ENCODE measurements around the gene PALM. TPM values are rescaled to one million over a fixed set of nuclear protein-coding genes. Genes with fewer than 3 reads are reported as not detected.
A peak's percentile ranks its signal among the peaks of the same experiment; 100 is the strongest.

PALM gene
- total and polyA plus RNA-seq, 9 of the 15 experiments (the other 6 are each of a cell fraction or from before 2014, with no cell fraction given) = 0.04 to 6.6 (median 1.7) TPM

- no peak for TF ChIP-seq GTF3C2 (IDR thresholded peaks at IDR 0.05; ENCODE audit: borderline replicate concordance, extremely low read depth, insufficient read length)
- no peak for TF ChIP-seq CCNT2 (IDR thresholded peaks at IDR 0.05; ENCODE audit: borderline replicate concordance, extremely low read depth, insufficient read length, low read depth, low read length)
- no peak for TF ChIP-seq MCM3 (IDR thresholded peaks at IDR 0.05)
- no peak for TF ChIP-seq ZBTB17 (CRISPR knock-in tag; IDR thresholded peaks at IDR 0.05)
- no peak for TF ChIP-seq CUX1 (CRISPR knock-in tag; IDR thresholded peaks at IDR 0.05)
- TF ChIP-seq FOXP4 (CRISPR knock-in tag; IDR thresholded peaks at IDR 0.05; ENCODE audit: borderline replicate concordance) = no peak
- peak; percentile 29; the same call in 1 of the 2 replicates for TF ChIP-seq CBX1 (IDR thresholded peaks at IDR 0.05; ENCODE audit: low read depth)
- 0 out of 2 replicates have a peak, but pooled peaks have one; percentile 8 for TF ChIP-seq HNRNPL (IDR thresholded peaks at IDR 0.05; ENCODE audit: low read depth, low read length)
- TF ChIP-seq NONO (IDR thresholded peaks at IDR 0.05; ENCODE audit: low read depth in 2 of 2, low read length in 1 of 2) = peak in 1 of 2 experiments; percentile 86; a peak in 1 of 4 replicates
- TF ChIP-seq ZNF134 (CRISPR knock-in tag; conservative IDR thresholded peaks at IDR 0.05) = no peak
- TF ChIP-seq TGIF2 (CRISPR knock-in tag; IDR thresholded peaks at IDR 0.05) = peak; percentile 89
- no peak for TF ChIP-seq SNIP1 (IDR thresholded peaks at IDR 0.05; ENCODE audit: low read depth)
- no peak for TF ChIP-seq CBX5 (IDR thresholded peaks at IDR 0.05; ENCODE audit: borderline replicate concordance, low read depth)
- no peak for TF ChIP-seq ZC3H11A (IDR thresholded peaks at IDR 0.05; ENCODE audit: low read depth, low read length)
- TF ChIP-seq ARNT (IDR thresholded peaks at IDR 0.05) = no peak
These were observed 29.1 kb upstream of the PALM start (continued) for GRCh38 chr19:679418-680286.

All from K562 (cell line).